Caco-2 (cell line): ENCODE data around the gene LSMEM2. TPM values are rescaled to one million over a fixed set of nuclear protein-coding genes. Genes with fewer than 3 reads are reported as not detected.

ENCODE experiments used
- Bru-seq: library from RNA; stranded (reverse); fragments of 400-500 nt; gene quantifications from one replicate; lab custom pipeline; 2021; lab: Mats Ljungman, UMichigan
- BruChase-seq, 2 experiments: library from RNA; stranded (reverse); fragments of 400-500 nt; gene quantifications; one replicate each; lab custom pipeline; 2021; lab: Mats Ljungman, UMichigan
- BruUV-seq: library from RNA; stranded (reverse); fragments of 400-500 nt; replicated peaks from 2 replicates; lab custom pipeline; 2021; lab: Mats Ljungman, UMichigan
- CTCF ChIA-PET: fragments of 300-600 bp; sonication (Branson Sonifier 250); formaldehyde crosslinking; loops from one replicate; lab custom pipeline; 2022; ENCODE audit warnings: antibody characterized with exemption; lab: Charles Lee
- POLR2A ChIA-PET: fragments of 300-600 bp; sonication (Branson Sonifier 250); formaldehyde crosslinking; loops from one replicate; lab custom pipeline; 2022; ENCODE audit warnings: antibody characterized with exemption; lab: Charles Lee
- DNase-seq, 2 experiments: peaks; one replicate each; pipeline versions ENCODE4 v3.0.0 to v3.0.0-alpha.2; 2020 to 2022
- H3K27me3 ChIP-seq: replicated peaks from 2 replicates; pipeline ENCODE4 v1.6.0; 2011; ENCODE audit warnings: low read length; ENCODE audit not compliant: control insufficient read depth, insufficient read depth
- H3K36me3 ChIP-seq: 2 replicates; pipeline ENCODE4 v1.5.1; 2011; ENCODE audit warnings: low read length; ENCODE audit not compliant: control insufficient read depth, insufficient read depth
- H3K4me1 ChIP-seq: fragments of 250-450 bp; sonication (Bioruptor Pico); 2 replicates; pipeline ENCODE4 v1.5.1; 2020; ENCODE audit warnings: mild to moderate bottlenecking
- H3K4me3 ChIP-seq: 2 replicates; pipeline ENCODE4 v1.5.1; 2011; ENCODE audit warnings: low read depth, mild to moderate bottlenecking, control low read depth, low read length
- H3K9me3 ChIP-seq: fragments of 250-450 bp; sonication (Bioruptor Pico); 2 replicates; pipeline ENCODE4 v1.5.1; 2020; ENCODE audit warnings: mild to moderate bottlenecking, moderate library complexity
- H3K27ac Mint-ChIP-seq: one replicate; pipeline ENCODE4 v1.8.0; 2022; ENCODE audit warnings: mixed read lengths; ENCODE audit not compliant: unreplicated experiment
- H3K27me3 Mint-ChIP-seq: one replicate; pipeline ENCODE4 v1.8.0; 2022; ENCODE audit warnings: mixed read lengths; ENCODE audit not compliant: insufficient read depth, unreplicated experiment
- H3K36me3 Mint-ChIP-seq: one replicate; pipeline ENCODE4 v1.8.0; 2022; ENCODE audit warnings: mild to moderate bottlenecking, mixed read lengths; ENCODE audit not compliant: insufficient read depth, unreplicated experiment
- H3K4me1 Mint-ChIP-seq: one replicate; pipeline ENCODE4 v1.8.0; 2022; ENCODE audit warnings: low read depth, mixed read lengths; ENCODE audit not compliant: unreplicated experiment
- H3K4me3 Mint-ChIP-seq: one replicate; pipeline ENCODE4 v1.8.0; 2022; ENCODE audit warnings: mild to moderate bottlenecking, moderate library complexity, mixed read lengths; ENCODE audit not compliant: unreplicated experiment
- H3K9me3 Mint-ChIP-seq: one replicate; pipeline ENCODE4 v1.8.0; 2022; ENCODE audit warnings: mixed read lengths; ENCODE audit not compliant: unreplicated experiment
- CTCF ChIP-seq, 2 experiments: fragments of 200-600 bp in 1 of 2; IDR thresholded peaks; 1 replicate in 1 of 2; 2 replicates in 1 of 2; pipeline versions ENCODE4 v1.5.1 to v1.8.0; 2011 to 2022; ENCODE audit warnings: antibody characterized with exemption in 1 of 2, control low read depth in 1 of 2, inconsistent platforms in 1 of 2, low read depth in 1 of 2, low read length in 1 of 2, mild to moderate bottlenecking in 1 of 2, moderate library complexity in 1 of 2; ENCODE audit not compliant: insufficient read depth in 1 of 2, severe bottlenecking in 1 of 2, unreplicated experiment in 1 of 2
- intact Hi-C: fragments of 100-400 bp; cut with micrococcal nuclease; formaldehyde crosslinking; loops from one replicate; pipeline ENCODE4 v1.10.0; 2022; ENCODE audit not compliant: unreplicated experiment
- long read RNA-seq: library from polyadenylated mRNA; stranded (forward); transcript quantifications from one replicate; pipeline ENCODE4 v2.0.0, GENCODE V29; 2022
- total RNA-seq: library from RNA; stranded (reverse); gene quantifications from 2 replicates; pipeline ENCODE4 v1.2.3, GENCODE V29; 2022

LSMEM2 gene
- not detected in 2 replicates for total RNA-seq
- Bru-seq, nascent RNA: percentile 17 among the genes with signal in this experiment
- percentile 17 among the genes with signal in this experiment for BruChase-seq, experiment 1, labeled RNA remaining after a 2-hour chase
- BruChase-seq, experiment 2, labeled RNA remaining after a 6-hour chase: percentile 33 among the genes with signal in this experiment
- long read RNA-seq: 0 reads

GRCh38 chr3:50278880-50279224 is at the start of gene LSMEM2:
Gene LSMEM2 (plus strand): TSS chr3:50279087. CDS start chr3:50279114, 27 bp downstream.
- no peaks in the 10 kb centered on the region for H3K9me3 Mint-ChIP-seq
- Histone ChIP-seq H3K4me3 (no peak within 1 kb of the TSS), H3K36me3 (peaks cover 2% of the 10 kb centered on the region; the same call in 1 of the 2 replicates), H3K9me3 (no peaks in the 10 kb centered on the region), H3K27me3 (no peaks in the 10 kb centered on the region), H3K4me1 (peaks cover 4% of the 10 kb centered on the region; the same call in 1 of the 2 replicates)
- peaks cover 8% of the 10 kb centered on the region for H3K4me1 Mint-ChIP-seq
- no peak within 1 kb of the TSS for H3K4me3 Mint-ChIP-seq
- H3K36me3 Mint-ChIP-seq: peaks cover 7% of the 10 kb centered on the region
- no peaks in the 10 kb centered on the region for H3K27me3 Mint-ChIP-seq
- H3K27ac Mint-ChIP-seq: no peak within 1 kb of the TSS
- intact Hi-C loops: no loop called here
- TF ChIP-seq CTCF (IDR thresholded peaks at IDR 0.05; ENCODE audit: insufficient read depth in 1 of 2, low read depth in 1 of 2, low read length in 1 of 2, severe bottlenecking in 1 of 2, unreplicated experiment in 1 of 2): no peak
- ChIA-PET CTCF (interaction anchor here (0.6 to 1.2 kb wide), 3 partner anchors 13 to 29 kb away, joined by 3 to 4 read pairs (median 3); partner anchors contain the start of genes HYAL3 and NAA80), POLR2A (interaction anchor here (0.9 kb wide), 1 partner anchor 43 kb away, joined by 3 read pairs; the partner anchor contains the start of gene GNAI2)
- no peak for DNase-seq
- no TSS peak for BruUV-seq

- no peaks in the 10 kb centered on the region for H3K36me3 ChIP-seq
- POLR2A ChIA-PET: no interaction called here
- peak overlapping the region; percentile 38 for H3K4me3 Mint-ChIP-seq
Observed at GRCh38 chr3:50229490-50229889, 49.4 kb upstream of the LSMEM2 start.

More at GRCh38 chr3:50229490-50229889, 49.4 kb upstream of the LSMEM2 start:
- no peaks in the 10 kb centered on the region for H3K4me1 Mint-ChIP-seq
- TF ChIP-seq CTCF (IDR thresholded peaks at IDR 0.05; ENCODE audit: insufficient read depth in 1 of 2, low read depth in 1 of 2, low read length in 1 of 2, severe bottlenecking in 1 of 2, unreplicated experiment in 1 of 2): no peak
- peaks cover 6% of the 10 kb centered on the region; the same call in 1 of the 2 replicates for H3K4me1 ChIP-seq
- H3K27me3 ChIP-seq: no peaks in the 10 kb centered on the region
- H3K4me3 ChIP-seq: no peak overlapping the region
- H3K9me3 ChIP-seq: no peaks in the 10 kb centered on the region
- BruUV-seq: no TSS peak
- CTCF ChIA-PET: interaction anchor here (1.0 to 1.4 kb wide), 2 partner anchors 13 to 35 kb away, joined by 3 read pairs; no protein-coding TSS in a partner anchor
- intact Hi-C loops: no loop called here
- H3K27me3 Mint-ChIP-seq: no peaks in the 10 kb centered on the region
- H3K9me3 Mint-ChIP-seq: no peaks in the 10 kb centered on the region
- H3K27ac Mint-ChIP-seq: no peak overlapping the region
- DNase-seq: no peak
- no peaks in the 10 kb centered on the region for H3K36me3 Mint-ChIP-seq
